T-helper 1 cell treated with Interleukin-12 subunit alpha and Interleukin-12 subunit beta and Interleukin-4 antibody, amounts not matched to agents 30 ng/mL and 1 ng/mL, for 36 hours (primary cell): ENCODE measurements around the gene OGFR. TPM values are rescaled to one million over a fixed set of nuclear protein-coding genes. Genes with fewer than 3 reads are reported as not detected.

Source experiments
- intact Hi-C: fragments of 100-400 bp; cut with micrococcal nuclease; formaldehyde crosslinking; loops from one replicate; pipeline ENCODE4 v1.15.1; 2024
- total RNA-seq: library from RNA; stranded (reverse); gene quantifications from 2 replicates; pipeline ENCODE4 v1.2.3, GENCODE V29; 2022

The OGFR gene
- total RNA-seq, 1 donor from 2014 or later, result 82.6 TPM

GRCh38 chr20:62823688-62824475 is 19.2 kb downstream of the OGFR start:
- intact Hi-C loops, result loop anchor here (1.0 to 2.0 kb wide), 3 partner anchors 29 to 185 kb away; partner anchors contain the start of gene TCFL5

GRCh38 chr20:62824476-62825332 is 20.1 kb downstream of the OGFR start:
- intact Hi-C loops, result loop anchor here (2.0 kb wide), 2 partner anchors 30 to 36 kb away; partner anchors contain the start of gene TCFL5

- intact Hi-C loops, result loop anchor here (2.0 kb wide), 2 partner anchors 31 to 35 kb away; partner anchors contain the start of gene TCFL5
Observed at GRCh38 chr20:62825333-62825985, 20.8 kb downstream of the OGFR start.

GRCh38 chr20:62825986-62826645 is 21.5 kb downstream of the OGFR start:
- intact Hi-C loops, result loop anchor here (2.0 kb wide), 2 partner anchors 31 to 35 kb away; partner anchors contain the start of gene TCFL5

- intact Hi-C loops, result no loop called here
Observed at GRCh38 chr20:62826646-62827310, 22.1 kb downstream of the OGFR start.

- intact Hi-C loops, result no loop called here
Observed at GRCh38 chr20:62827311-62828038, 22.8 kb downstream of the OGFR start.

- intact Hi-C loops, result no loop called here
Observed at GRCh38 chr20:62828051-62828450, 23.4 kb downstream of the OGFR start.

GRCh38 chr20:62828511-62829230 is 24.0 kb downstream of the OGFR start:
- intact Hi-C loops, result no loop called here

- intact Hi-C loops, result no loop called here
Observed at GRCh38 chr20:62829231-62830230, 24.9 kb downstream of the OGFR start.

GRCh38 chr20:62830251-62830650 is 25.6 kb downstream of the OGFR start:
- intact Hi-C loops, result no loop called here

- intact Hi-C loops, result no loop called here
Observed at GRCh38 chr20:62830821-62831220, 26.2 kb downstream of the OGFR start.

GRCh38 chr20:62831361-62831788 is 26.7 kb downstream of the OGFR start:
- intact Hi-C loops, result no loop called here

- intact Hi-C loops, result no loop called here
Observed at GRCh38 chr20:62831854-62832211, 27.2 kb downstream of the OGFR start.

- intact Hi-C loops, result no loop called here
Observed at GRCh38 chr20:62832212-62832922, 27.7 kb downstream of the OGFR start.

GRCh38 chr20:62832951-62833391 is 28.3 kb downstream of the OGFR start:
- intact Hi-C loops, result no loop called here

- intact Hi-C loops, result no loop called here
Observed at GRCh38 chr20:62834967-62835730, 30.5 kb downstream of the OGFR start.
